Measurements from ENCODE around the gene CSGALNACT2.

DNA sequence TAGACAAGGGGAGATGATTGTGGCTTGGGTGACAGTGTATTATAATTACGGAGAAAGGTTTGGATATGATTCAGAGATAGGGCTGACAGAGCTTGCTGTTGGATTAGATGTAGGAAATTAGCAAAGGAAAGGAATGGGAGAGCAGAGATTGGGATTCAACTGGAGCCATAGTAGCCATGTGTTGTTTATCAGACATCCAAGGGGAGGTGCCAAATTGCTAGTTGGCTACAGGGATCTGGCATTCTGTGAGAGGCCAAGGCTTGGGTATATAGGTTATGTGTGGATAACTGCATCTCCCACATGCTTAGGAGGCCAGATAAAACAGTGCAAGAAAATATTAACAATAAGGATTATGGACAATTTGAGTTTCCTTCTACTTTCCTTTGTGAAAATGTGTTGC, 34.9 kb downstream of the CSGALNACT2 start:
- TF ChIP-seq, protein P1, sequence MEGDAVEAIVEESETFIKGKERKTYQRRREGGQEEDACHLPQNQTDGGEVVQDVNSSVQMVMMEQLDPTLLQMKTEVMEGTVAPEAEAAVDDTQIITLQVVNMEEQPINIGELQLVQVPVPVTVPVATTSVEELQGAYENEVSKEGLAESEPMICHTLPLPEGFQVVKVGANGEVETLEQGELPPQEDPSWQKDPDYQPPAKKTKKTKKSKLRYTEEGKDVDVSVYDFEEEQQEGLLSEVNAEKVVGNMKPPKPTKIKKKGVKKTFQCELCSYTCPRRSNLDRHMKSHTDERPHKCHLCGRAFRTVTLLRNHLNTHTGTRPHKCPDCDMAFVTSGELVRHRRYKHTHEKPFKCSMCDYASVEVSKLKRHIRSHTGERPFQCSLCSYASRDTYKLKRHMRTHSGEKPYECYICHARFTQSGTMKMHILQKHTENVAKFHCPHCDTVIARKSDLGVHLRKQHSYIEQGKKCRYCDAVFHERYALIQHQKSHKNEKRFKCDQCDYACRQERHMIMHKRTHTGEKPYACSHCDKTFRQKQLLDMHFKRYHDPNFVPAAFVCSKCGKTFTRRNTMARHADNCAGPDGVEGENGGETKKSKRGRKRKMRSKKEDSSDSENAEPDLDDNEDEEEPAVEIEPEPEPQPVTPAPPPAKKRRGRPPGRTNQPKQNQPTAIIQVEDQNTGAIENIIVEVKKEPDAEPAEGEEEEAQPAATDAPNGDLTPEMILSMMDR (IDR thresholded peaks at IDR 0.05; ENCODE audit: low read depth, low read length): no peak
- TF ChIP-seq EZH2phosphoT487 (IDR thresholded peaks at IDR 0.05; ENCODE audit: low read depth): no peak

Measured in OCI-LY3 (cell line).